H9 (cell line): Measurements from ENCODE around the gene ATP6V0B. TPM values are rescaled to one million over a fixed set of nuclear protein-coding genes. Genes with fewer than 3 reads are reported as not detected.

Experiments used
- DNase-seq: peaks from one replicate; pipeline ENCODE4 v3.0.0-alpha.2; 2017
- H2AFZ ChIP-seq: one replicate; pipeline ENCODE4 v1.6.1; 2013; ENCODE audit warnings: mild to moderate bottlenecking, low read length, control low read depth, moderate library complexity
- H2AK5ac ChIP-seq: 2 replicates; pipeline ENCODE4 v1.6.1; 2013; ENCODE audit warnings: low read length, control low read depth, mixed read lengths; ENCODE audit not compliant: insufficient read length
- H2BK120ac ChIP-seq: one replicate; pipeline ENCODE4 v1.6.1; 2013; ENCODE audit warnings: low read depth, mild to moderate bottlenecking, low read length, control low read depth, inconsistent platforms; ENCODE audit not compliant: poor library complexity, severe bottlenecking
- H2BK12ac ChIP-seq: 2 replicates; pipeline ENCODE4 v1.6.1; 2013; ENCODE audit warnings: low read length, control low read depth, mixed read lengths, low read depth; ENCODE audit not compliant: insufficient read length
- H2BK15ac ChIP-seq: 2 replicates; pipeline ENCODE4 v1.6.1; 2013; ENCODE audit warnings: low read depth, low read length, control low read depth
- H2BK20ac ChIP-seq: one replicate; pipeline ENCODE4 v1.6.1; 2013; ENCODE audit warnings: low read depth, mild to moderate bottlenecking, low read length, control low read depth, inconsistent platforms; ENCODE audit not compliant: poor library complexity, severe bottlenecking
- H2BK5ac ChIP-seq: 2 replicates; pipeline ENCODE4 v1.6.1; 2013; ENCODE audit warnings: low read length, control low read depth, mixed read lengths; ENCODE audit not compliant: insufficient read length
- H3K14ac ChIP-seq: 2 replicates; pipeline ENCODE4 v1.6.1; 2013; ENCODE audit warnings: low read length, control low read depth; ENCODE audit not compliant: insufficient read depth
- H3K18ac ChIP-seq: 2 replicates; pipeline ENCODE4 v1.6.1; 2013; ENCODE audit warnings: low read depth, mild to moderate bottlenecking, mixed read lengths, low read length, control low read depth; ENCODE audit not compliant: insufficient read length
- H3K23ac ChIP-seq: 2 replicates; pipeline ENCODE4 v1.6.1; 2013; ENCODE audit warnings: low read length, control low read depth, mixed read lengths, low read depth; ENCODE audit not compliant: insufficient read length
- H3K23me2 ChIP-seq: 2 replicates; pipeline ENCODE4 v1.6.1; 2013; ENCODE audit warnings: low read depth, mild to moderate bottlenecking, mixed read lengths, low read length, control low read depth; ENCODE audit not compliant: insufficient read length, poor library complexity, severe bottlenecking
- H3K27ac ChIP-seq: 2 replicates; pipeline ENCODE4 v1.5.1; 2013; ENCODE audit warnings: low read length, control low read depth, mixed read lengths, low read depth; ENCODE audit not compliant: insufficient read length
- H3K27me3 ChIP-seq: 2 replicates; pipeline ENCODE4 v1.6.1; 2013; ENCODE audit warnings: low read length, control low read depth, inconsistent platforms; ENCODE audit not compliant: insufficient read depth
- H3K4ac ChIP-seq: 2 replicates; pipeline ENCODE4 v1.6.1; 2013; ENCODE audit warnings: low read depth, mild to moderate bottlenecking, control low read depth, inconsistent platforms, low read length, moderate library complexity
- H3K4me1 ChIP-seq: 2 replicates; pipeline ENCODE4 v1.6.1; 2013; ENCODE audit warnings: low read length, control low read depth, inconsistent platforms; ENCODE audit not compliant: insufficient read depth
- H3K4me2 ChIP-seq: 2 replicates; pipeline ENCODE4 v1.6.1; 2013; ENCODE audit warnings: low read length, control low read depth, mixed read lengths; ENCODE audit not compliant: insufficient read length, insufficient read depth
- H3K56ac ChIP-seq: 2 replicates; pipeline ENCODE4 v1.6.1; 2013; ENCODE audit warnings: low read depth, mild to moderate bottlenecking, mixed read lengths, low read length, control low read depth; ENCODE audit not compliant: insufficient read length
- H3K79me1 ChIP-seq: 2 replicates; pipeline ENCODE4 v1.6.1; 2013; ENCODE audit warnings: low read depth, mild to moderate bottlenecking, moderate library complexity, low read length, control low read depth, inconsistent platforms; ENCODE audit not compliant: insufficient read depth, poor library complexity, severe bottlenecking
- H3K79me2 ChIP-seq: 2 replicates; pipeline ENCODE4 v1.6.1; 2013; ENCODE audit warnings: low read length, control low read depth, inconsistent platforms; ENCODE audit not compliant: insufficient read depth
- H3K9ac ChIP-seq: 2 replicates; pipeline ENCODE4 v1.6.1; 2013; ENCODE audit warnings: low read length, control low read depth, mixed read lengths; ENCODE audit not compliant: insufficient read length; ENCODE audit errors: extremely low read depth
- H3K9me3 ChIP-seq: one replicate; pipeline ENCODE4 v1.6.1; 2013; ENCODE audit warnings: low read depth, low read length, inconsistent platforms; ENCODE audit not compliant: control insufficient read depth
- H3T11ph ChIP-seq: one replicate; pipeline ENCODE4 v1.6.1; 2013; ENCODE audit warnings: mild to moderate bottlenecking, low read length, control low read depth, inconsistent platforms
- H4K20me1 ChIP-seq: one replicate; pipeline ENCODE4 v1.6.1; 2013; ENCODE audit not compliant: control insufficient read depth, insufficient read length, insufficient read depth
- H4K5ac ChIP-seq: 2 replicates; pipeline ENCODE4 v1.6.1; 2013; ENCODE audit warnings: low read depth, mild to moderate bottlenecking, mixed read lengths, low read length, control low read depth; ENCODE audit not compliant: insufficient read length
- H4K8ac ChIP-seq: replicated peaks from 2 replicates; pipeline ENCODE4 v1.6.1; 2013; ENCODE audit warnings: low read length, control low read depth, mixed read lengths, low read depth; ENCODE audit not compliant: insufficient read length
- H4K91ac ChIP-seq: 2 replicates; pipeline ENCODE4 v1.6.1; 2013; ENCODE audit warnings: low read depth, mild to moderate bottlenecking, moderate library complexity, mixed read lengths, low read length, control low read depth; ENCODE audit not compliant: insufficient read length
- H3K27ac Mint-ChIP-seq, 3 experiments: 2 replicates in 2 of 3; 3 replicates in 1 of 3; pipeline ENCODE4 v1.8.0; 2020 to 2021; ENCODE audit warnings: mixed read lengths in 3 of 3, mild to moderate bottlenecking in 1 of 3, moderate library complexity in 1 of 3
- H3K27me3 Mint-ChIP-seq: 2 replicates; pipeline ENCODE4 v1.8.0; 2021; ENCODE audit warnings: low read depth, mild to moderate bottlenecking, moderate library complexity, mixed read lengths
- H3K36me3 Mint-ChIP-seq, 3 experiments: 2 replicates in 2 of 3; 3 replicates in 1 of 3; pipeline ENCODE4 v1.8.0; 2020 to 2021; ENCODE audit warnings: low read depth in 3 of 3, mixed read lengths in 3 of 3; ENCODE audit not compliant: insufficient read depth in 1 of 3
- H3K4me1 Mint-ChIP-seq, 2 experiments: 2 replicates each; pipeline ENCODE4 v1.8.0; 2020; ENCODE audit warnings: mixed read lengths in 2 of 2
- H3K4me3 Mint-ChIP-seq, 2 experiments: 2 replicates in 1 of 2; 3 replicates in 1 of 2; pipeline ENCODE4 v1.8.0; 2020 to 2021; ENCODE audit warnings: mild to moderate bottlenecking in 2 of 2, mixed read lengths in 2 of 2, moderate library complexity in 1 of 2
- H3K9me3 Mint-ChIP-seq, 2 experiments: 2 replicates in 1 of 2; 3 replicates in 1 of 2; pipeline ENCODE4 v1.8.0; 2020; ENCODE audit warnings: mild to moderate bottlenecking in 2 of 2, mixed read lengths in 2 of 2, moderate library complexity in 1 of 2
- CTCF ChIP-seq: fragments of 200-600 bp; sonication (generic); conservative IDR thresholded peaks from 3 replicates; pipeline ENCODE4 v1.8.0; 2021; ENCODE audit warnings: antibody characterized with exemption, mild to moderate bottlenecking
- WGBS: extraction: QIAGEN DNeasy Blood & Tissue Kit; methylation state at CpG from one replicate; pipeline ENCODE4 v1.1.7; 2013; ENCODE audit warnings: missing lambda C conversion rate, low lambda C conversion rate, mixed read lengths; ENCODE audit not compliant: insufficient read length; ENCODE audit errors: extremely low coverage; 5-methylcytosine and 5-hydroxymethylcytosine counted together
- total RNA-seq: library from RNA; stranded (reverse); gene quantifications from 2 replicates; pipeline ENCODE4 v1.2.1, GENCODE V29; 2021

The ATP6V0B gene
- total RNA-seq, 1 experiment from 2014 or later: 131 TPM

- Histone ChIP-seq H2BK120ac (no peak overlapping the region), H3K14ac (no peak overlapping the region), H3K27me3 (no peaks in the 10 kb centered on the region), H3K4me2 (no peak overlapping the region), H2BK15ac (no peak overlapping the region), H2BK20ac (no peak overlapping the region), H4K91ac (no peak overlapping the region), H3K56ac (no peak overlapping the region), H3K79me2 (no peaks in the 10 kb centered on the region), H4K5ac (no peak overlapping the region), H3K23ac (no peak overlapping the region), H3K4ac (no peak overlapping the region), H2BK5ac (no peak overlapping the region), H3K9ac (no peak overlapping the region), H2BK12ac (no peak overlapping the region), H3K79me1 (no peaks in the 10 kb centered on the region), H3K23me2 (peaks cover 13% of the 10 kb centered on the region), H4K20me1 (no peaks in the 10 kb centered on the region), H4K8ac (no peak overlapping the region), H3K9me3 (no peaks in the 10 kb centered on the region), H2AK5ac (no peak overlapping the region), H3K27ac (no peak overlapping the region), H2AFZ (no peak overlapping the region), H3T11ph (no peak overlapping the region), H3K18ac (no peak overlapping the region), H3K4me1 (peaks cover 3% of the 10 kb centered on the region; the same call in 1 of the 2 replicates)
- no CpG with 5 or more reads among the region's 10 CpGs for WGBS
- peak overlapping the region in 1 of 3 experiments; percentile 97; a peak in 2 of 7 replicates for H3K27ac Mint-ChIP-seq
- H3K9me3 Mint-ChIP-seq: no peaks in the 10 kb centered on the region
- peaks cover 4 to 12% (median 7%) of the 10 kb centered on the region in 3 experiments; a peak in 5 of 7 replicates for H3K36me3 Mint-ChIP-seq
- H3K4me3 Mint-ChIP-seq: no peak overlapping the region
- peaks cover 15% of the 10 kb centered on the region for H3K27me3 Mint-ChIP-seq
- peaks cover 28 to 41% of the 10 kb centered on the region in 2 experiments for H3K4me1 Mint-ChIP-seq
- peak; percentile 79 for TF ChIP-seq CTCF
- peak; percentile 76 for DNase-seq
Measured at GRCh38 chr1:43930168-43930948, 44.4 kb upstream of the ATP6V0B start.
